ENCODE results near the gene IFT20. TPM values are rescaled to one million over a fixed set of nuclear protein-coding genes. Genes with fewer than 3 reads are reported as not detected.
"Not testable (repeated sequence)": the region's sequence is repeated elsewhere in the genome, so short reads cannot be mapped to it uniquely, and the experiment has no call there.

Gene IFT20
- total RNA-seq, 2 experiments from 2014 or later = 52.6 to 53.1 TPM

- H3K27me3 Mint-ChIP-seq = no peaks in the 10 kb centered on the region
- no peaks in the 10 kb centered on the region for H3K9me3 Mint-ChIP-seq
- H3K27me3 ChIP-seq (ENCODE audit: control insufficient read depth in 1 of 2, insufficient read depth in 2 of 2, low read length in 2 of 2) = no peaks in the 10 kb centered on the region
- H3K27ac ChIP-seq (ENCODE audit: low read depth in 1 of 2, low read length in 2 of 2) = no peak overlapping the region
- H3K27ac Mint-ChIP-seq = no peak overlapping the region
- no peak for TF ChIP-seq CTCF (IDR thresholded peaks at IDR 0.05)
- no peak overlapping the region for H3K4me3 ChIP-seq (ENCODE audit: low read length)
- ChIA-PET CTCF (no interaction called here), POLR2A (no interaction called here)
- H3K36me3 Mint-ChIP-seq (ENCODE audit: low read depth) = peaks cover 59% of the 10 kb centered on the region
- DNase-seq (no peak), ATAC-seq (ENCODE audit: poor library complexity) (no peak)
- peaks cover 21% of the 10 kb centered on the region for H3K4me1 Mint-ChIP-seq (ENCODE audit: low read depth)
- peaks cover 0 to 3% of the 10 kb centered on the region in 2 experiments for H3K9me3 ChIP-seq (ENCODE audit: control insufficient read depth in 1 of 2, insufficient read depth in 1 of 2, low read length in 2 of 2)
- H3K36me3 ChIP-seq (ENCODE audit: insufficient read depth, low read length) = peaks cover 73% of the 10 kb centered on the region
- no peak overlapping the region for H3K4me3 Mint-ChIP-seq
- H3K4me1 ChIP-seq (ENCODE audit: insufficient read depth, low read length) = peaks cover 7% of the 10 kb centered on the region
- intact Hi-C loops (cut with DNase I, micrococcal nuclease) = no loop called here
Observed at GRCh38 chr17:28341516-28341915, 6.2 kb upstream of the IFT20 start.

- Mint-ChIP-seq H3K9me3 (no peaks in the 10 kb centered on the region), H3K27me3 (no peaks in the 10 kb centered on the region), H3K4me1 (ENCODE audit: low read depth) (peaks cover 31% of the 10 kb centered on the region), H3K27ac (no peak overlapping the region), H3K4me3 (no peak overlapping the region), H3K36me3 (ENCODE audit: low read depth) (peaks cover 52% of the 10 kb centered on the region)
- peaks cover 62% of the 10 kb centered on the region for H3K36me3 ChIP-seq (ENCODE audit: insufficient read depth, low read length)
- no peak for TF ChIP-seq CTCF (IDR thresholded peaks at IDR 0.05)
- ATAC-seq (ENCODE audit: poor library complexity) (no peak), DNase-seq (no peak)
- no peak overlapping the region for H3K4me3 ChIP-seq (ENCODE audit: low read length)
- POLR2A ChIA-PET = no interaction called here
- CTCF ChIA-PET = no interaction called here
- H3K4me1 ChIP-seq (ENCODE audit: insufficient read depth, low read length) = peaks cover 16% of the 10 kb centered on the region
- intact Hi-C loops (cut with DNase I, micrococcal nuclease) = no loop called here
- peaks cover 0 to 3% of the 10 kb centered on the region in 2 experiments for H3K9me3 ChIP-seq (ENCODE audit: control insufficient read depth in 1 of 2, insufficient read depth in 1 of 2, low read length in 2 of 2)
- no peak overlapping the region for H3K27ac ChIP-seq (ENCODE audit: low read depth in 1 of 2, low read length in 2 of 2)
- H3K27me3 ChIP-seq (ENCODE audit: control insufficient read depth in 1 of 2, insufficient read depth in 2 of 2, low read length in 2 of 2) = no peaks in the 10 kb centered on the region
Observed at GRCh38 chr17:28340374-28340773, 5.1 kb upstream of the IFT20 start.

- intact Hi-C loops (cut with DNase I, micrococcal nuclease) = loop anchor here in 1 of 2 experiments (5.0 to 10.0 kb wide), 3 partner anchors 297 to 505 kb away; partner anchors contain the start of genes BLTP2, FAM222B and NLK
- H3K27ac Mint-ChIP-seq = no peak overlapping the region
- no peaks in the 10 kb centered on the region for H3K27me3 Mint-ChIP-seq
- TF ChIP-seq CTCF (IDR thresholded peaks at IDR 0.05) = no peak
- no peaks in the 10 kb centered on the region for H3K9me3 Mint-ChIP-seq
- CTCF ChIA-PET = no interaction called here
- Histone ChIP-seq H3K27ac (ENCODE audit: low read depth in 1 of 2, low read length in 2 of 2) (no peak overlapping the region), H3K27me3 (ENCODE audit: control insufficient read depth in 1 of 2, insufficient read depth in 2 of 2, low read length in 2 of 2) (no peaks in the 10 kb centered on the region), H3K4me1 (ENCODE audit: insufficient read depth, low read length) (peaks cover 24% of the 10 kb centered on the region), H3K9me3 (ENCODE audit: control insufficient read depth in 1 of 2, insufficient read depth in 1 of 2, low read length in 2 of 2) (peaks cover 0 to 3% of the 10 kb centered on the region in 2 experiments), H3K4me3 (ENCODE audit: low read length) (no peak overlapping the region), H3K36me3 (ENCODE audit: insufficient read depth, low read length) (peaks cover 52% of the 10 kb centered on the region)
- POLR2A ChIA-PET = interaction anchor here (0.6 kb wide), 1 partner anchor 10 kb away, joined by 4 read pairs; no protein-coding TSS in a partner anchor
- peaks cover 41% of the 10 kb centered on the region for H3K4me1 Mint-ChIP-seq (ENCODE audit: low read depth)
- H3K36me3 Mint-ChIP-seq (ENCODE audit: low read depth) = peaks cover 50% of the 10 kb centered on the region
- no peak overlapping the region for H3K4me3 Mint-ChIP-seq
- ATAC-seq (ENCODE audit: poor library complexity) = no peak
- no peak for DNase-seq
Observed at GRCh38 chr17:28339431-28339830, 4.2 kb upstream of the IFT20 start.

GRCh38 chr17:28338769-28339212, 3.5 kb upstream of the IFT20 start:
- H3K27ac Mint-ChIP-seq; H3K9me3 Mint-ChIP-seq; H3K27ac ChIP-seq (ENCODE audit: low read depth in 1 of 2, low read length in 2 of 2); ATAC-seq (ENCODE audit: poor library complexity); H3K9me3 ChIP-seq (ENCODE audit: control insufficient read depth in 1 of 2, insufficient read depth in 1 of 2, low read length in 2 of 2); H3K4me3 ChIP-seq (ENCODE audit: low read length); H3K27me3 ChIP-seq (ENCODE audit: control insufficient read depth in 1 of 2, insufficient read depth in 2 of 2, low read length in 2 of 2); DNase-seq; H3K27me3 Mint-ChIP-seq; CTCF ChIA-PET: not testable (repeated sequence)
- peaks cover 44% of the 10 kb centered on the region for H3K36me3 Mint-ChIP-seq (ENCODE audit: low read depth)
- peaks cover 47% of the 10 kb centered on the region for H3K4me1 Mint-ChIP-seq (ENCODE audit: low read depth)
- peak overlapping the region; percentile 30 for H3K4me3 Mint-ChIP-seq
- Histone ChIP-seq H3K36me3 (ENCODE audit: insufficient read depth, low read length) (peaks cover 48% of the 10 kb centered on the region), H3K4me1 (ENCODE audit: insufficient read depth, low read length) (peaks cover 31% of the 10 kb centered on the region)
- POLR2A ChIA-PET = interaction anchor here (1.5 kb wide), 1 partner anchor 18 kb away, joined by 8 read pairs; the partner anchor contains the start of gene POLDIP2
- intact Hi-C loops (cut with DNase I, micrococcal nuclease) = loop anchor here in 1 of 2 experiments (5.0 to 10.0 kb wide), 3 partner anchors 296 to 506 kb away; partner anchors contain the start of genes BLTP2, FAM222B and NLK
